GM21381 (cell line): ENCODE results near the gene EEF1A2.
"Not testable (repeated sequence)": the region's sequence is repeated elsewhere in the genome, so short reads cannot be mapped to it uniquely, and the experiment has no call there.

ENCODE experiments used
- ATAC-seq: cut with Tn5 transposase; IDR thresholded peaks from one replicate; pipeline ENCODE4 v1.9.1; 2021; ENCODE audit warnings: mild to moderate bottlenecking, moderate library complexity; ENCODE audit not compliant: unreplicated experiment

The EEF1A2 gene

GRCh38 chr20:63521602-63522001 lies 22.7 kb upstream of the EEF1A2 start:
- ATAC-seq = no peak

GRCh38 chr20:63520934-63521601 lies 22.2 kb upstream of the EEF1A2 start:
- ATAC-seq = peak; percentile 50

GRCh38 chr20:63520504-63520933 lies 21.6 kb upstream of the EEF1A2 start, which contains the start of gene PPDPF:
Gene PPDPF (plus strand): TSS chr20:63520765. CDS start chr20:63521309, 544 bp downstream.
- peak; percentile 69 for ATAC-seq

GRCh38 chr20:63519668-63520503 lies 21.0 kb upstream of the EEF1A2 start:
- peak; percentile 33 for ATAC-seq

- ATAC-seq = no peak
Observed at GRCh38 chr20:63518946-63519667, 20.2 kb upstream of the EEF1A2 start.

GRCh38 chr20:63518351-63518861 lies 19.5 kb upstream of the EEF1A2 start:
- no peak for ATAC-seq

- no peak for ATAC-seq
Observed at GRCh38 chr20:63517376-63518309, 18.8 kb upstream of the EEF1A2 start.

GRCh38 chr20:63514520-63514919 lies 15.6 kb upstream of the EEF1A2 start:
- not testable (repeated sequence) for ATAC-seq

GRCh38 chr20:63513207-63513606 lies 14.3 kb upstream of the EEF1A2 start:
- ATAC-seq = no peak

- ATAC-seq = no peak
Observed at GRCh38 chr20:63509088-63509564, 10.2 kb upstream of the EEF1A2 start.

- no peak for ATAC-seq
Observed at GRCh38 chr20:63508072-63508768, 9.3 kb upstream of the EEF1A2 start.

- no peak for ATAC-seq
Observed at GRCh38 chr20:63507083-63507743, 8.3 kb upstream of the EEF1A2 start.

GRCh38 chr20:63505723-63506122 lies 6.8 kb upstream of the EEF1A2 start:
- ATAC-seq = no peak

GRCh38 chr20:63505281-63505680 lies 6.4 kb upstream of the EEF1A2 start:
- no peak for ATAC-seq

GRCh38 chr20:63504642-63505041 lies 5.8 kb upstream of the EEF1A2 start:
- no peak for ATAC-seq

GRCh38 chr20:63503524-63503923 lies 4.6 kb upstream of the EEF1A2 start:
- ATAC-seq = no peak

- ATAC-seq = no peak
Observed at GRCh38 chr20:63502671-63503172, 3.8 kb upstream of the EEF1A2 start.

GRCh38 chr20:63501818-63502670 lies 3.2 kb upstream of the EEF1A2 start:
- no peak for ATAC-seq
